Omental fat pad (tissue), 4 donors: ENCODE results near the gene LHX4. TPM values are rescaled to one million over a fixed set of nuclear protein-coding genes. Genes with fewer than 3 reads are reported as not detected.

Source experiments
- ATAC-seq: fragments of 150-250 bp; one replicate; pipeline ENCODE4 v1.9.1; 2016; ENCODE audit warnings: mild to moderate bottlenecking, moderate library complexity; ENCODE audit not compliant: low FRiP score
- DNase-seq: peaks from one replicate; pipeline ENCODE4 v3.0.0-alpha.2; 2019; ENCODE audit warnings: low spot score
- total RNA-seq, 4 donors: library from RNA; depleted of rRNA; stranded (reverse); fragments of >200 nt; gene quantifications; one replicate each; pipeline ENCODE4 v1.1.0, GENCODE V29; 2016
- TF ChIP-seq, protein P1 (sequence below), 3 donors: fragments of 450-650 bp; IDR thresholded peaks; one replicate each; pipeline ENCODE4 v1.5.1; 2016 to 2017; ENCODE audit warnings: antibody characterized with exemption in 3 of 3, mild to moderate bottlenecking in 3 of 3, moderate library complexity in 2 of 3

LHX4 gene
- total RNA-seq, 4 donors from 2014 or later, result 0.16 to 0.28 TPM; not detected in 2

DNA sequence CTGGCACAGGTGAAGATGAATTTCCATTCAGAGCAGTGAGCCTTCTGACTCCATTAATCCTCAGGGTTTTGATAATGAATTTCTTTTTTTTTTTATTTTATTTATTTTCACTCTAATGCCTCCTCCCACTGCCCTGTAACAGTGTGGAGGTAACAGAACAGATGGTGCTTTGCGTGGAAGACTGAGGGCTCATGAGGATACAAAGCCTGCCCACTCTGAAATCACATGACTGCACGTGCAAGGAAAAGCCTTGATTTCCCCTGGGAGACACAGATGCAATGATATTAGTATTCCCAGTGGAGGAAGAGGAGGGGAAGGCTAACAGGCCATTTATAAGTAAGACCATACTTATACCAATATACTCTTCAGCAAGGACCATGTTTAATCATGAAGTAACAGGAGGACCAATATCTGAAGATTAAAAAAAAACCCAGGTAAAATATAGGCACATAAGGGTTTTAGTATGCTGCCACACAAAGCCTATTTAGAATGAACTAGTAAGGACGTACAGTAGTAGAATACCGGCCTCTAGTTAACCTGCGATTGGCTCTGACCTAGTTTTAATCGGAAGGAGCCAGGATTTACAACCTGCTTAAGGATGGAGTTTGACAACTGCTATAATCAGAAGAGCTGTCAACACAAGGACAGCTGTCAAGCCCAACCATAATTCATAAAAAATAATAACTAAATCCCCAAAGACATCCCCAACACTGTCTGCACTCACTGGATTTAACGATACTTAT is 69.6 kb downstream of the LHX4 start:
- TF ChIP-seq, protein P1, sequence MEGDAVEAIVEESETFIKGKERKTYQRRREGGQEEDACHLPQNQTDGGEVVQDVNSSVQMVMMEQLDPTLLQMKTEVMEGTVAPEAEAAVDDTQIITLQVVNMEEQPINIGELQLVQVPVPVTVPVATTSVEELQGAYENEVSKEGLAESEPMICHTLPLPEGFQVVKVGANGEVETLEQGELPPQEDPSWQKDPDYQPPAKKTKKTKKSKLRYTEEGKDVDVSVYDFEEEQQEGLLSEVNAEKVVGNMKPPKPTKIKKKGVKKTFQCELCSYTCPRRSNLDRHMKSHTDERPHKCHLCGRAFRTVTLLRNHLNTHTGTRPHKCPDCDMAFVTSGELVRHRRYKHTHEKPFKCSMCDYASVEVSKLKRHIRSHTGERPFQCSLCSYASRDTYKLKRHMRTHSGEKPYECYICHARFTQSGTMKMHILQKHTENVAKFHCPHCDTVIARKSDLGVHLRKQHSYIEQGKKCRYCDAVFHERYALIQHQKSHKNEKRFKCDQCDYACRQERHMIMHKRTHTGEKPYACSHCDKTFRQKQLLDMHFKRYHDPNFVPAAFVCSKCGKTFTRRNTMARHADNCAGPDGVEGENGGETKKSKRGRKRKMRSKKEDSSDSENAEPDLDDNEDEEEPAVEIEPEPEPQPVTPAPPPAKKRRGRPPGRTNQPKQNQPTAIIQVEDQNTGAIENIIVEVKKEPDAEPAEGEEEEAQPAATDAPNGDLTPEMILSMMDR (IDR thresholded peaks at IDR 0.05), result no peak
- ATAC-seq (no peak), DNase-seq (no peak)

DNA sequence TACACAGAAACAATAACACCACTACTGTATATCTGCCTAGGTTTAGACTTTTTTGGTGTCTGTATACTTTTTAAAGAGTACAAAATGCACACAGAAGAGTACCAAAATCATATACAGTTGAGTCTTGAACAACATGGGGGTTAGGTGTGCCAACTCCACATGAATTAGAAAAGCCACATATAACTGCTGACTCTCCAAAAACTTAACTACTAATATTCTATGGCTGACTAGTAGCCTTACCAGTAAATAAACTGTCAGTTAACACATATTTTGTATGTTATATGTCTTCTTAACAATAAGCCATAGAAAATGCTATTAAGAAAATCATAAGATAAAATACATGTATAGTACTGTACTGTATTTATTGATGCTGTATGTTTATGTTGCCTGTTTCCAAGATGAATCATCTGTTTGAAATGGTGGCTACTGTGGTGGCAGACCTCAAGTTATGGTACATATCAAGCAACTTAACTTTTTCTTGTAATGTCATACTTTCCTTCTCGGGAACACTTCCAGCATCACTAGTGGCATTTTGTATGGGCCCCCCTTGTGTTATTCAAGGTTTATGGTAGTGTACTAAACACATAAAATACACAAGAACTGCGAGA is 71.2 kb downstream of the LHX4 start:
- no peak for ATAC-seq
- no peak for DNase-seq
- TF ChIP-seq, protein P1 (IDR thresholded peaks at IDR 0.05), result no peak

DNA sequence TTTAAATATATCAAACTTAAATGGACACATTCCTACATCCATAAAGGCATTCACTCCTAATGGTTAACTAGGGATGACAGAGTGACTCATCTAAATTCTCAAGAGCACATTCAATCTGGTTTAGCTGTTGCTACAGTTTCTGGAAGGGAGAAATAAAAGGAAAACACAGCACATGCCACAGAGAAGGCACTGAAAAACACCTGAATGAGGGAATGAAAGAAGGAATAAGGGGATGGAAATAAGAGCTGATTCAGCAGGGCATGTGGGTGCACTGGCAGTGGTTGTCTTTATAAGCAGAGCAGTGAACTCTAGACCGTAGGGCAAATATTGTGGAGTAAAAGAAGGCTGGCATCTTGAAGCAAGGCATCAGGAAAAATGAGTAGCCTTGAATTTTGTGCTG is 79.3 kb downstream of the LHX4 start:
- no peak for ATAC-seq
- TF ChIP-seq, protein P1 (IDR thresholded peaks at IDR 0.05), result no peak
- DNase-seq, result no peak

DNA sequence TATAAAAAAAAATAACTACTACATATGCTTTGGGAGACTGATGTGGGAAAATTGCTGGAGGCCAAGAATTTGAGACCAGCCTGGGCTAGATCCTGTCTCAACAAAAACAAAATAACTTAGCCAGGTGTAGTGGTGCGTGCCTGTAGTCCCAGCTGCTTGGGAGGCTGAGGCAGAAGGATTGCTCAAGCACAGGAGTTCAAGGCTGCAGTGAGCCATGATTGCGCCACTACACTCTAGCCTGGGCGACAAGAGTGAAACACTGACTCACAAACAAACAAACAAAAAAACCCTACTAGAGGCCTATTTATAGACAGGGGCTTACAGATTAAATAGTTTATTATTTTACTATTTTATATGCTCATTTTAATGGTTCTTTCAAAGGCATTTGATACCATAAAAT is 80.0 kb downstream of the LHX4 start:
- no peak for ATAC-seq
- TF ChIP-seq, protein P1 (IDR thresholded peaks at IDR 0.05), result no peak
- no peak for DNase-seq

DNA sequence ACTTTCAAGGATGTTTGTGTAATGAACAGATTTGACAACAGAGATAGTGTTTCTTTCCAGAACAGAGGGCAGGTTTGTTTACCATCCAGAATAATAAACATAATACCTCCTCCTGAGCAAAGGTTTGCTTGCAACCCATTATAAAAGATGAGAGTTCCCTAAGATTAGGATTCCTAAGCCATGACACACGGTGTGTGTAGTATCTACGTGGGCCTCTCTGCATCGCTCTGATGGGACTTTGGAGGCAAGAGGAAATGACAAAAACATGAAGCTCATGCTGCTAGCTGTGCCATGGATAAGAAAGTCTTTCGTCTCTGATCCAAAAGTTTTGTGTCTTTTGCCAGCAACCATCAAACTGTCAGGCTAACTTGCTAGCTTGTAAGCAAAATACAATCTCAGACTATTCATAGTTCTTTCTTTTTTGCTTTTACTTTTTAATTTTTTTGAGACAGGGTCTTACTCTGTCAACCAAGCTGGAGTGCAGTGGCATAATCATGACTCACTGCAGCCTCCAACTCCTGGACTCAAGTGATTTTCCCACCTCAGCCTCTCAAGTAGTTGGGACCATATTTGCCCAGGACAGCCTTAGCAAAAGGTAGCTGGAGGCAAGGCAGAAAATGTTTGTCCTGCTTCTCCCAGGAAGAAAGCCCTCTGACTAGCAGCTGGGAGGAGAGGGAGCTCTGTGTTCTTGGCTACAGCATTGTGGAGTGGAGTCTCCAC is 81.1 kb downstream of the LHX4 start:
- DNase-seq (no peak), ATAC-seq (no peak)
- TF ChIP-seq, protein P1 (IDR thresholded peaks at IDR 0.05), result no peak

DNA sequence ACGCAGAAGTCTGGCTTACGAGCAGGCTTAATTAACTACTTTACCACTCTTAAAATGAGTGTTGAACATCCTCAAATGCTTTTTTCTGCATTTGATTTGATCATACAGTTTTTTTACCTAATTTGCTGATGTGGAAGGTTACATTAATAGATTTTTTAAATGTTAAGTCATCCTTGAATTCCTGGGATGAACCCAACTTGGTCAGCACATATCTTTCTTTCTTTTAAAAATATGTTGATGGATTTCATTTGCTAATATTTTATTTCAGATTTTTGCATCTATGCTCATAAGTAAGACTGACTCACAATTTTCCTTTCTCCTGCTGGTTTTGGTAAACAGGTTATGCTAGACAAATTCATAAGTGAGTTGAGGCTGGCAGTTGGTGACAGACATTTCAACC is 82.9 kb downstream of the LHX4 start:
- DNase-seq, result no peak
- TF ChIP-seq, protein P1 (IDR thresholded peaks at IDR 0.05), result no peak
- no peak for ATAC-seq
